HepG2 (cell line): ENCODE data around the gene TP73. TPM values are rescaled to one million over a fixed set of nuclear protein-coding genes. Genes with fewer than 3 reads are reported as not detected.

ENCODE experiments used
- ATAC-seq: fragments of 200-7000 bp; cut with Tn5 transposase; 3 replicates; pipeline ENCODE4 v1.9.1; 2020; ENCODE audit warnings: mild to moderate bottlenecking, moderate library complexity
- BruUV-seq: library from RNA; stranded (reverse); fragments of 400-500 nt; replicated peaks from 2 replicates; lab custom pipeline; 2021; lab: Mats Ljungman, UMichigan
- CTCF ChIA-PET: fragments of 300-600 bp; formaldehyde crosslinking; extraction: SDS; loops from one replicate; lab custom pipeline; 2021; ENCODE audit warnings: low total read pairs, inconsistent platforms, low intra/inter-chr PET ratio; lab: Yijun Ruan, JAX
- POLR2A ChIA-PET: fragments of 350-600 bp; sonication (Branson Sonifier 250); formaldehyde crosslinking; loops from one replicate; lab custom pipeline; 2020; ENCODE audit warnings: antibody characterized with exemption, inconsistent platforms; lab: Yijun Ruan, JAX
- DNase-seq: peaks from one replicate; pipeline ENCODE4 v3.0.0-alpha.2; 2015; ENCODE audit warnings: low spot score
- FAIRE-seq: peaks from 3 replicates; lab custom pipeline; 2011; peaks lifted over from hg19 to GRCh38; lab: Jason Lieb, UNC
- H2AFZ ChIP-seq: one replicate; pipeline ENCODE4 v1.6.1; 2011; ENCODE audit warnings: low read length, inconsistent platforms
- H3K27ac ChIP-seq: fragments of 300-600 bp; 3 replicates; pipeline ENCODE4 v1.8.0; 2011; ENCODE audit warnings: mixed run types, mild to moderate bottlenecking, mixed read lengths, low read length, inconsistent platforms; ENCODE audit not compliant: insufficient read depth; ENCODE audit errors: extremely low read length
- H3K27me3 ChIP-seq, 2 experiments: fragments of 200-600 bp in 1 of 2; 2 replicates in 1 of 2; 3 replicates in 1 of 2; pipeline versions ENCODE4 v1.6.0 to v1.8.0; 2011; ENCODE audit warnings: low read length in 2 of 2, mild to moderate bottlenecking in 2 of 2, moderate library complexity in 2 of 2, inconsistent platforms in 1 of 2; ENCODE audit not compliant: insufficient read depth in 2 of 2, control insufficient read depth in 1 of 2
- H3K36me3 ChIP-seq, 2 experiments: fragments of 200-600 bp in 1 of 2; replicated peaks in 1 of 2; 2 replicates in 1 of 2; 3 replicates in 1 of 2; pipeline versions ENCODE4 v1.5.1 to v1.8.0; 2011; ENCODE audit warnings: low read length in 2 of 2, inconsistent platforms in 1 of 2; ENCODE audit not compliant: insufficient read depth in 2 of 2, control insufficient read depth in 1 of 2
- H3K4me1 ChIP-seq: 2 replicates; pipeline ENCODE4 v1.5.1; 2012; ENCODE audit warnings: low read length, inconsistent platforms; ENCODE audit not compliant: insufficient read depth
- H3K4me2 ChIP-seq: 2 replicates; pipeline ENCODE4 v1.6.0; 2011; ENCODE audit warnings: low read depth, low read length, inconsistent platforms
- H3K4me3 ChIP-seq, 3 experiments: fragments of 200-600 bp in 1 of 3; sonication (generic), shearing (Covaris generic) in 1 of 3; replicated peaks in 1 of 3; 2 replicates each; pipeline ENCODE4 v1.5.1; 2011 to 2016; ENCODE audit warnings: low read length in 3 of 3, inconsistent platforms in 2 of 3, low read depth in 2 of 3, mild to moderate bottlenecking in 2 of 3, control low read depth in 1 of 3, mixed read lengths in 1 of 3; ENCODE audit not compliant: insufficient read depth in 1 of 3
- H3K79me2 ChIP-seq: one replicate; pipeline ENCODE4 v1.6.1; 2011; ENCODE audit warnings: low read length, inconsistent platforms; ENCODE audit not compliant: insufficient read depth
- H3K9ac ChIP-seq: 2 replicates; pipeline ENCODE4 v1.6.0; 2011; ENCODE audit warnings: mild to moderate bottlenecking, low read depth, low read length, inconsistent platforms; ENCODE audit not compliant: insufficient read depth
- H3K9me3 ChIP-seq: 2 replicates; pipeline ENCODE4 v1.5.1; 2012; ENCODE audit warnings: mild to moderate bottlenecking, low read length
- H4K20me1 ChIP-seq: 2 replicates; pipeline ENCODE4 v1.6.0; 2011; ENCODE audit warnings: inconsistent platforms, mild to moderate bottlenecking, low read length, moderate library complexity; ENCODE audit not compliant: insufficient read depth
- AGO2 ChIP-seq: fragments of 200-400 bp; formaldehyde crosslinking; optimal IDR thresholded peaks from 2 replicates; pipeline ENCODE3; 2017; ENCODE audit warnings: mild to moderate bottlenecking, low read depth, low read length, moderate library complexity
- ARID2 ChIP-seq: sonication (generic); formaldehyde crosslinking; IDR thresholded peaks from 2 replicates; pipeline ENCODE4 v1.8.1; 2022; ENCODE audit warnings: mild to moderate bottlenecking, missing genetic modification reagents, borderline replicate concordance
- FOXA1 ChIP-seq, 2 experiments: fragments of 450-650 bp in 1 of 2; sonication (generic) in 1 of 2; formaldehyde crosslinking in 1 of 2; IDR thresholded peaks; 2 replicates each; pipeline versions ENCODE4 v1.4.0 to v1.6.1; 2016 to 2020; ENCODE audit warnings: missing genetic modification reagents in 1 of 2
- HNRNPLL ChIP-seq: fragments of 200-400 bp; formaldehyde crosslinking; IDR thresholded peaks from 2 replicates; pipeline ENCODE4 v1.6.1; 2017; ENCODE audit warnings: mild to moderate bottlenecking, low read depth, low read length; ENCODE audit not compliant: poor library complexity, severe bottlenecking
- ONECUT2 ChIP-seq: sonication (generic); formaldehyde crosslinking; IDR thresholded peaks from 2 replicates; pipeline ENCODE4 v1.4.0; 2020; ENCODE audit warnings: missing genetic modification reagents
- RBAK ChIP-seq: sonication (generic); formaldehyde crosslinking; IDR thresholded peaks from 2 replicates; pipeline ENCODE4 v1.5.1; 2020; ENCODE audit warnings: mild to moderate bottlenecking, missing genetic modification reagents
- SALL1 ChIP-seq: sonication (generic); formaldehyde crosslinking; IDR thresholded peaks from 2 replicates; pipeline ENCODE4 v1.8.0; 2022; ENCODE audit warnings: mild to moderate bottlenecking, missing genetic modification reagents
- ZBTB7B ChIP-seq: sonication (generic); formaldehyde crosslinking; IDR thresholded peaks from 2 replicates; pipeline ENCODE4 v1.4.0; 2020; ENCODE audit warnings: missing genetic modification reagents
- ZMYM2 ChIP-seq: sonication (generic); formaldehyde crosslinking; IDR thresholded peaks from 2 replicates; pipeline ENCODE4 v1.8.0; 2022; ENCODE audit warnings: mild to moderate bottlenecking, missing genetic modification reagents
- ZNF207 ChIP-seq: fragments of 450-650 bp; IDR thresholded peaks from 2 replicates; pipeline ENCODE4 v1.6.1; 2016; ENCODE audit warnings: antibody characterized with exemption, borderline replicate concordance
- ZNF24 ChIP-seq: fragments of 450-650 bp; IDR thresholded peaks from 2 replicates; pipeline ENCODE4 v1.6.1; 2017; ENCODE audit warnings: antibody characterized with exemption, mild to moderate bottlenecking
- ZNF292 ChIP-seq: sonication (generic); formaldehyde crosslinking; IDR thresholded peaks from 2 replicates; pipeline ENCODE4 v1.8.1; 2022; ENCODE audit warnings: mild to moderate bottlenecking, low read depth, missing genetic modification reagents, borderline replicate concordance
- WGBS: methylation state at CpG from one replicate; pipeline ENCODE4 v1.1.6; 2017; ENCODE audit warnings: low lambda C conversion rate; 5-methylcytosine and 5-hydroxymethylcytosine counted together
- in situ Hi-C: cut with HindIII; loops from 2 replicates; pipeline ENCODE4 v1.10.0; 2017; ENCODE audit warnings: low pct_unique_long_range_greater_than_20kb; ENCODE audit not compliant: extremely low pct_ligation_motif_present
- intact Hi-C: fragments of 100-400 bp; cut with micrococcal nuclease; formaldehyde crosslinking; loops from one replicate; pipeline ENCODE4 v1.10.0; 2022; ENCODE audit not compliant: unreplicated experiment
- polyA plus RNA-seq, 8 experiments: library from polyadenylated mRNA; depleted of rRNA in 3 of 8; stranded (reverse) in 7 of 8; unstranded in 1 of 8; fragments of >200 nt; fragmentation: Illumina TruSeq in 4 of 8; extraction: Trizol in 4 of 8; gene quantifications; 2 replicates each; pipeline versions ENCODE4 v1.2.1 to v1.2.3, GENCODE V29; 2011 to 2016; ENCODE audit warnings: low read depth in 4 of 8, missing spikeins in 1 of 8, mixed read lengths in 1 of 8; ENCODE audit not compliant: insufficient read depth in 1 of 8
- total RNA-seq, 5 experiments: library from RNA; depleted of rRNA; stranded (reverse); fragments of >200 nt; fragmentation: Illumina TruSeq; extraction: Trizol; gene quantifications; 2 replicates each; pipeline ENCODE4 v1.2.3, GENCODE V29; 2016; ENCODE audit warnings: low read depth in 1 of 5
- TF ChIP-seq, protein P1 (sequence below): sonication (generic); formaldehyde crosslinking; IDR thresholded peaks from 2 replicates; pipeline ENCODE4 v1.5.0; 2020; ENCODE audit warnings: missing genetic modification reagents
- TF ChIP-seq, protein P2 (sequence below): sonication (generic); formaldehyde crosslinking; IDR thresholded peaks from 2 replicates; pipeline ENCODE4 v1.8.1; 2023; ENCODE audit warnings: mild to moderate bottlenecking, missing genetic modification reagents, borderline replicate concordance
- TF ChIP-seq, protein P3 (sequence below): sonication (generic); formaldehyde crosslinking; IDR thresholded peaks from 2 replicates; pipeline ENCODE4 v1.5.0; 2020; ENCODE audit warnings: missing genetic modification reagents

The TP73 gene
- total and polyA plus RNA-seq, 2 of the 13 experiments (the other 11 are each of a cell fraction or from before 2014, with no cell fraction given) = 0.49 to 1.1 TPM

DNA sequence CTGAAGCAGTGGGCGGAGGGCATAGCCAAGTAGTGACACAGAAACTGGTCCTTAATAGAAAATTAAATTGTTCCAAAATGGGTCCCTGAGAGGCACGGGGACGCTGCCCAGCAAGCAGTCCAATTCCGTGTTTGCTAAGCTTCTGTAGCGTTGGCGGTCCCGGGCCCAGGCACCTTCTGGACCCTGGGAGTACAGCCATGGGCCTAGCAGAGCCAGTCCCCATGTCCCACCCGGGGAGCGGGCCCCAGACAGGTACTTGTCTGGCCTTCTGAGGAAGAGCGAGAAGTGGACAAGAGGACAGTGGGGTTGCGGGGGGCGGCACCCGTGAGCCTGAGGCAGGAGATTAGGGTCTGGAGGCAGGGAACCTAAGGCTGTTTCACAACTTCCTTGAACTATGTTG is 88.4 kb downstream of the TP73 start:
- TF ChIP-seq SALL1 (CRISPR knock-in tag) (no peak), AGO2 (peak; percentile 20)
- peaks cover 10 to 68% of the 10 kb centered on the region in 2 experiments for H3K36me3 ChIP-seq
- no peak overlapping the region for H3K9ac ChIP-seq
- ChIA-PET CTCF (no interaction called here), POLR2A (no interaction called here)
- ATAC-seq = no peak
- DNase-seq = no peak
- H3K4me2 ChIP-seq = no peak overlapping the region
- no peak overlapping the region for H3K4me3 ChIP-seq
- H3K27ac ChIP-seq = no peak overlapping the region
- H2AFZ ChIP-seq = no peak overlapping the region
- no peak for FAIRE-seq
- H3K79me2 ChIP-seq = no peaks in the 10 kb centered on the region
- H3K9me3 ChIP-seq = no peaks in the 10 kb centered on the region
- WGBS = over 99% methylated on average over 10 of the region's 13 CpGs
- no TSS peak for BruUV-seq
- no peaks in the 10 kb centered on the region for H3K27me3 ChIP-seq
- in situ Hi-C loops (no loop called here), intact Hi-C loops (no loop called here)
- H4K20me1 ChIP-seq = no peaks in the 10 kb centered on the region
- H3K4me1 ChIP-seq = peaks cover 14% of the 10 kb centered on the region

DNA sequence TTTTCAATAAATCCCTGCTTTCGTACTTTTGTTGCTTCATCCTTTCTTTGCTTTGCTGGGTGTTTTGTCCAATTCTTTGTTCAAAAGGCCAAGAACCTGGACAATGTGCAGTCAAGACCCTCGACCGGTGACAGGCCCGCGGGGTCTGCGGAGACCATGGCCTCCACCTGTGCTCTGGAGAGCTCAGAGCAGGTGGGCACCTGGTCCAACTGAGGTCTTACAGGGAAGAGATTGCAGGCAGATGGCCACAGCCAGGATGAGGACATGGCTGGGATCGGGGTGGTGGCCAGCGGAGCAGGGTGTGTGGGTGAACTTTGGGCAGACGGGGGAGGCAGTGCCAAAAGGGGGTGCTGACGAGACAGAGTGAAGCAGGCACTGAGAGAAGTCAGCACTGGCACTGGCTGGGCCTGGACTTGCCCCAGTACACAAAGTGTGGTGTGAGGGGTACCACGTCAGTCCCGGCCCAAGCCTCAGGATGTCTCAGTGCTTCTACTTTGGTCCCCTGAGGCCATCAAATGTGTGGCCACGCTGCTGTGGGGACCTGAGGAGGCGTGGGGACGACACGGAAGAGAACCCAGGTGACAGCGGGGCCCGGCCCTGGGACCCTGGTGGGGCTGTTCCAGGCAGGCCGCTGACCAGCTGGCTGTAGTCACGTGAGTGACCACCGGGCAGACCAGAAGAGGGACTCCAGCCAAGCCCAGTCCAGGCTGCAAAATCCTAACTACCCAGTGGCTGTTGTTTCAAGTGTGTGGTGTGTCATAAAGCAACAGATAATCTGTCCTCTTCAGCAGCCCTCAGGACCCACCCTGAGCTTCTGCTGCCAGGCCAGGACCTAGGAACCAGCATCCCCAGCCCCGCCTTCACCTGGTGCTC is 89.5 kb downstream of the TP73 start:
- POLR2A ChIA-PET = no interaction called here
- H2AFZ ChIP-seq = no peak overlapping the region
- H3K27ac ChIP-seq = no peak overlapping the region
- FAIRE-seq (no peak), DNase-seq (no peak), ATAC-seq (no peak)
- H3K27me3 ChIP-seq = no peaks in the 10 kb centered on the region
- CTCF ChIA-PET = no interaction called here
- H3K79me2 ChIP-seq = peaks cover 6% of the 10 kb centered on the region
- no peaks in the 10 kb centered on the region for H3K9me3 ChIP-seq
- H3K36me3 ChIP-seq = peaks cover 8 to 58% of the 10 kb centered on the region in 2 experiments
- in situ Hi-C loops = no loop called here
- WGBS = 98% methylated on average over 14 of the region's 22 CpGs
- no peak overlapping the region for H3K9ac ChIP-seq
- no peak for TF ChIP-seq ONECUT2 (CRISPR knock-in tag)
- TF ChIP-seq, protein P1, sequence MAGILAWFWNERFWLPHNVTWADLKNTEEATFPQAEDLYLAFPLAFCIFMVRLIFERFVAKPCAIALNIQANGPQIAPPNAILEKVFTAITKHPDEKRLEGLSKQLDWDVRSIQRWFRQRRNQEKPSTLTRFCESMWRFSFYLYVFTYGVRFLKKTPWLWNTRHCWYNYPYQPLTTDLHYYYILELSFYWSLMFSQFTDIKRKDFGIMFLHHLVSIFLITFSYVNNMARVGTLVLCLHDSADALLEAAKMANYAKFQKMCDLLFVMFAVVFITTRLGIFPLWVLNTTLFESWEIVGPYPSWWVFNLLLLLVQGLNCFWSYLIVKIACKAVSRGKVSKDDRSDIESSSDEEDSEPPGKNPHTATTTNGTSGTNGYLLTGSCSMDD (CRISPR knock-in tag) = no peak
- TF ChIP-seq, protein P2, sequence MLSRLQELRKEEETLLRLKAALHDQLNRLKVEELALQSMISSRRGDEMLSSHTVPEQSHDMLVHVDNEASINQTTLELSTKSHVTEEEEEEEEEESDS (CRISPR knock-in tag) = no peak
- no peak for TF ChIP-seq HNRNPLL
- no peak for TF ChIP-seq ZNF207
- TF ChIP-seq RBAK (CRISPR knock-in tag) = no peak
- no peak for TF ChIP-seq ZBTB7B (CRISPR knock-in tag)
- TF ChIP-seq ARID2 (CRISPR knock-in tag) = no peak
- no peak for TF ChIP-seq ZMYM2 (CRISPR knock-in tag)
- TF ChIP-seq, protein P3, sequence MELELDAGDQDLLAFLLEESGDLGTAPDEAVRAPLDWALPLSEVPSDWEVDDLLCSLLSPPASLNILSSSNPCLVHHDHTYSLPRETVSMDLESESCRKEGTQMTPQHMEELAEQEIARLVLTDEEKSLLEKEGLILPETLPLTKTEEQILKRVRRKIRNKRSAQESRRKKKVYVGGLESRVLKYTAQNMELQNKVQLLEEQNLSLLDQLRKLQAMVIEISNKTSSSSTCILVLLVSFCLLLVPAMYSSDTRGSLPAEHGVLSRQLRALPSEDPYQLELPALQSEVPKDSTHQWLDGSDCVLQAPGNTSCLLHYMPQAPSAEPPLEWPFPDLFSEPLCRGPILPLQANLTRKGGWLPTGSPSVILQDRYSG (CRISPR knock-in tag) = no peak
- TF ChIP-seq ZNF292 (CRISPR knock-in tag) = no peak
- TF ChIP-seq ZNF24 = no peak
- TF ChIP-seq FOXA1 (IDR thresholded peaks at IDR 0.05) = no peak
- no peak for TF ChIP-seq FOXA1 (CRISPR knock-in tag; IDR thresholded peaks at IDR 0.05)
- H3K4me1 ChIP-seq = peaks cover 23% of the 10 kb centered on the region
- H4K20me1 ChIP-seq = no peaks in the 10 kb centered on the region
- intact Hi-C loops = no loop called here
- no TSS peak for BruUV-seq
- H3K4me3 ChIP-seq = no peak overlapping the region
- H3K4me2 ChIP-seq = no peak overlapping the region
